Panc1 (cell line): ENCODE results near the gene CD34. TPM values are rescaled to one million over a fixed set of nuclear protein-coding genes. Genes with fewer than 3 reads are reported as not detected.

Experiments used
- ATAC-seq: fragments of 200-7000 bp; cut with Tn5 transposase; 2 replicates; pipeline ENCODE4 v1.9.1; 2020; ENCODE audit warnings: mild to moderate bottlenecking, moderate library complexity
- BruUV-seq: library from RNA; stranded (reverse); fragments of 400-500 nt; replicated peaks from 2 replicates; lab custom pipeline; 2021; lab: Mats Ljungman, UMichigan
- CTCF ChIA-PET: fragments of 300-600 bp; sonication (Branson Sonifier 250); formaldehyde crosslinking; loops from one replicate; lab custom pipeline; 2022; ENCODE audit warnings: antibody characterized with exemption; lab: Charles Lee
- POLR2A ChIA-PET: fragments of 300-600 bp; sonication (Branson Sonifier 250); formaldehyde crosslinking; loops from one replicate; lab custom pipeline; 2022; ENCODE audit warnings: antibody characterized with exemption; lab: Charles Lee
- DNase-seq: peaks from one replicate; pipeline ENCODE4 v3.0.0-alpha.2; 2010; ENCODE audit warnings: low read depth, low spot score
- H3K27ac ChIP-seq: 2 replicates; pipeline ENCODE4 v1.5.1; 2011; ENCODE audit warnings: mild to moderate bottlenecking, low read length, inconsistent platforms
- H3K27me3 ChIP-seq: fragments of 200-500 bp; sonication (Bioruptor generic); 2 replicates; pipeline ENCODE4 v1.6.0; 2014; ENCODE audit warnings: low read length, inconsistent platforms; ENCODE audit not compliant: control insufficient read depth, insufficient read depth
- H3K36me3 ChIP-seq: fragments of 200-500 bp; sonication (Bioruptor generic); 2 replicates; pipeline ENCODE4 v1.5.1; 2014; ENCODE audit warnings: inconsistent platforms, mild to moderate bottlenecking, low read length, moderate library complexity; ENCODE audit not compliant: control insufficient read depth, insufficient read depth
- H3K4me1 ChIP-seq: 2 replicates; pipeline ENCODE4 v1.5.1; 2011; ENCODE audit warnings: inconsistent platforms, mild to moderate bottlenecking, low read length, moderate library complexity; ENCODE audit not compliant: control insufficient read depth, insufficient read depth
- H3K4me3 ChIP-seq, 2 experiments: 2 replicates each; pipeline ENCODE4 v1.5.1; 2011 to 2012; ENCODE audit warnings: low read depth in 2 of 2, low read length in 2 of 2, mild to moderate bottlenecking in 2 of 2, inconsistent platforms in 1 of 2, moderate library complexity in 1 of 2
- H3K9me3 ChIP-seq: fragments of 200-500 bp; sonication (Bioruptor generic); 2 replicates; pipeline ENCODE4 v1.5.1; 2014; ENCODE audit warnings: low read depth, mild to moderate bottlenecking, inconsistent platforms, low read length, moderate library complexity; ENCODE audit not compliant: control insufficient read depth, insufficient read depth
- CTCF ChIP-seq: fragments of 450-650 bp; IDR thresholded peaks from 2 replicates; pipeline ENCODE4 v1.5.1; 2017; ENCODE audit warnings: mild to moderate bottlenecking
- POLR2AphosphoS5 ChIP-seq: IDR thresholded peaks from 2 replicates; pipeline ENCODE4 v1.6.1; 2012; ENCODE audit warnings: mild to moderate bottlenecking, low read depth, low read length, moderate library complexity
- REST ChIP-seq, 2 experiments: IDR thresholded peaks; 2 replicates each; pipeline ENCODE4 v1.6.1; 2011 to 2012; ENCODE audit warnings: low read depth in 2 of 2, control low read depth in 1 of 2, low read length in 1 of 2, mild to moderate bottlenecking in 1 of 2, moderate library complexity in 1 of 2; ENCODE audit not compliant: insufficient read depth in 1 of 2
- SIN3A ChIP-seq: IDR thresholded peaks from 2 replicates; pipeline ENCODE4 v1.6.1; 2012; ENCODE audit warnings: low read depth, mild to moderate bottlenecking, low read length, moderate library complexity, borderline replicate concordance; ENCODE audit not compliant: insufficient read depth
- TCF7L2 ChIP-seq: IDR thresholded peaks from 2 replicates; pipeline ENCODE4 v1.6.1; 2011; ENCODE audit warnings: mild to moderate bottlenecking, low read depth, low read length, inconsistent platforms
- in situ Hi-C: cut with HindIII; loops from 2 replicates; pipeline ENCODE4 v1.10.0; 2016; ENCODE audit warnings: low sequenced_read_pairs, low pct_unique_long_range_greater_than_20kb
- intact Hi-C: fragments of 100-400 bp; cut with micrococcal nuclease; formaldehyde crosslinking; loops from one replicate; pipeline ENCODE4 v1.10.0; 2022; ENCODE audit not compliant: unreplicated experiment
- total RNA-seq: library from RNA; stranded (reverse); gene quantifications from one replicate; pipeline ENCODE4 v1.2.1, GENCODE V29; 2021; ENCODE audit not compliant: unreplicated experiment

Gene CD34
- total RNA-seq, 1 experiment from 2014 or later = 0.15 TPM

GRCh38 chr1:207845109-207845508, 65.8 kb downstream of the CD34 start:
- DNase-seq (no peak), ATAC-seq (no peak)
- intact Hi-C loops (no loop called here), in situ Hi-C loops (no loop called here)
- no peak overlapping the region for H3K4me3 ChIP-seq
- no TSS peak for BruUV-seq
- TF ChIP-seq TCF7L2 = no peak
- TF ChIP-seq REST (IDR thresholded peaks at IDR 0.05; ENCODE audit: insufficient read depth in 1 of 2, low read depth in 2 of 2, low read length in 1 of 2) = no peak
- no peak for TF ChIP-seq SIN3A
- TF ChIP-seq CTCF = no peak
- TF ChIP-seq POLR2AphosphoS5 = no peak
- H3K27ac ChIP-seq = no peak overlapping the region
- CTCF ChIA-PET = no interaction called here
- H3K9me3 ChIP-seq = no peaks in the 10 kb centered on the region
- H3K27me3 ChIP-seq = no peaks in the 10 kb centered on the region
- no peaks in the 10 kb centered on the region for H3K36me3 ChIP-seq
- H3K4me1 ChIP-seq = no peaks in the 10 kb centered on the region
- POLR2A ChIA-PET = interaction anchor here (0.6 kb wide), 1 partner anchor 48 kb away, joined by 3 read pairs; no protein-coding TSS in a partner anchor

GRCh38 chr1:207844371-207844770, 66.6 kb downstream of the CD34 start:
- BruUV-seq = no TSS peak
- ChIA-PET POLR2A (no interaction called here), CTCF (no interaction called here)
- DNase-seq (no peak), ATAC-seq (no peak)
- Histone ChIP-seq H3K4me1 (no peaks in the 10 kb centered on the region), H3K9me3 (no peaks in the 10 kb centered on the region), H3K36me3 (no peaks in the 10 kb centered on the region), H3K27me3 (no peaks in the 10 kb centered on the region), H3K27ac (no peak overlapping the region), H3K4me3 (no peak overlapping the region)
- intact Hi-C loops (no loop called here), in situ Hi-C loops (no loop called here)
- TF ChIP-seq CTCF = no peak

- no peaks in the 10 kb centered on the region for H3K9me3 ChIP-seq
- DNase-seq = no peak
- ChIA-PET POLR2A (interaction anchor here (0.7 kb wide), 1 partner anchor 27 kb away, joined by 3 read pairs; no protein-coding TSS in a partner anchor), CTCF (no interaction called here)
- H3K36me3 ChIP-seq = no peaks in the 10 kb centered on the region
- no peak for ATAC-seq
- no peak overlapping the region for H3K27ac ChIP-seq
- no TSS peak for BruUV-seq
- H3K4me3 ChIP-seq = no peak overlapping the region
- in situ Hi-C loops = no loop called here
- no peaks in the 10 kb centered on the region for H3K27me3 ChIP-seq
- TF ChIP-seq POLR2AphosphoS5 (no peak), REST (IDR thresholded peaks at IDR 0.05; ENCODE audit: insufficient read depth in 1 of 2, low read depth in 2 of 2, low read length in 1 of 2) (no peak), SIN3A (no peak), TCF7L2 (no peak), CTCF (no peak)
- no peaks in the 10 kb centered on the region for H3K4me1 ChIP-seq
- intact Hi-C loops = no loop called here
Observed at GRCh38 chr1:207842506-207842905, 68.4 kb downstream of the CD34 start.
